Small intestine (tissue), 7 donors: ENCODE measurements around the gene MINDY2. TPM values are rescaled to one million over a fixed set of nuclear protein-coding genes. Genes with fewer than 3 reads are reported as not detected.
"Not testable (repeated sequence)": the region's sequence is repeated elsewhere in the genome, so short reads cannot be mapped to it uniquely, and the experiment has no call there.

Experiments
- DNase-seq, 2 donors: peaks; one replicate each; pipeline versions ENCODE4 v3.0.0 to v3.0.0-alpha.2; 2013
- FAIRE-seq: peaks from 2 replicates; lab custom pipeline; 2012; peaks lifted over from hg19 to GRCh38; lab: Jason Lieb, UNC
- H3K27ac ChIP-seq, 3 donors: one replicate each; pipeline ENCODE4 v1.5.1; 2013; ENCODE audit warnings: low read length in 2 of 3, mild to moderate bottlenecking in 2 of 3, control low read depth in 1 of 3, inconsistent platforms in 1 of 3, low read depth in 1 of 3, moderate library complexity in 1 of 3
- H3K27me3 ChIP-seq, 3 donors: one replicate each; pipeline ENCODE4 v1.6.1; 2013; ENCODE audit warnings: low read length in 3 of 3, inconsistent platforms in 1 of 3; ENCODE audit not compliant: control insufficient read depth in 3 of 3, insufficient read depth in 3 of 3
- H3K36me3 ChIP-seq, 3 donors: one replicate each; pipeline ENCODE4 v1.6.1; 2013; ENCODE audit warnings: low read length in 3 of 3, inconsistent platforms in 1 of 3, low read depth in 1 of 3, mild to moderate bottlenecking in 1 of 3, moderate library complexity in 1 of 3; ENCODE audit not compliant: control insufficient read depth in 3 of 3, insufficient read depth in 2 of 3
- H3K4me1 ChIP-seq, 3 donors: one replicate each; pipeline ENCODE4 v1.6.1; 2013; ENCODE audit warnings: low read length in 2 of 3, inconsistent platforms in 1 of 3, low read depth in 1 of 3, mild to moderate bottlenecking in 1 of 3, moderate library complexity in 1 of 3; ENCODE audit not compliant: control insufficient read depth in 3 of 3, insufficient read depth in 2 of 3
- H3K4me3 ChIP-seq, 3 donors: one replicate each; pipeline ENCODE4 v1.5.1; 2013; ENCODE audit warnings: low read length in 3 of 3, control low read depth in 1 of 3, inconsistent platforms in 1 of 3, low read depth in 1 of 3, mild to moderate bottlenecking in 1 of 3, moderate library complexity in 1 of 3
- H3K9me3 ChIP-seq, 2 donors: one replicate each; pipeline ENCODE4 v1.6.1; 2013; ENCODE audit warnings: low read depth in 1 of 2, low read length in 1 of 2; ENCODE audit not compliant: control insufficient read depth in 2 of 2, insufficient read depth in 1 of 2
- WGBS, 3 donors: extraction: QIAGEN DNeasy Blood & Tissue Kit; methylation state at CpG; one replicate each; pipeline ENCODE4 v1.1.7; 2013; 5-methylcytosine and 5-hydroxymethylcytosine counted together
- polyA plus RNA-seq, 4 donors: library from polyadenylated mRNA; stranded (reverse) in 3 of 4; unstranded in 1 of 4; fragments of 200-250 nt in 3 of 4; fragments of 120-200 nt in 1 of 4; gene quantifications; one replicate each; pipeline versions ENCODE4 v1.2.1 to v1.2.3, GENCODE V29; 2013
- donor health status: healthy with polysubstance abuse.
- donor health status: control.
- donor health status: control.
- donor health status: Bipolar disorder and iron deficiency.
- donor health status: healthy.

MINDY2 gene
- polyA plus RNA-seq, 4 donors, result 1.6 to 9.7 (median 3.0) TPM

- DNase-seq, result no peak
- no peaks in the 10 kb centered on the region for H3K27me3 ChIP-seq
- no peak overlapping the region for H3K4me3 ChIP-seq
- FAIRE-seq, result no peak
- 84 to 91% (median 86%) methylated on average over 7 of the region's 7 CpGs for WGBS, 3 donors
- H3K4me1 ChIP-seq, result no peaks in the 10 kb centered on the region
- H3K36me3 ChIP-seq, result no peaks in the 10 kb centered on the region
- H3K27ac ChIP-seq, result no peak overlapping the region
- H3K9me3 ChIP-seq, result peaks cover 0 to 8% of the 10 kb centered on the region in 2 donors
These were observed 10.6 kb upstream of the MINDY2 start for GRCh38 chr15:58760385-58761009.

DNA sequence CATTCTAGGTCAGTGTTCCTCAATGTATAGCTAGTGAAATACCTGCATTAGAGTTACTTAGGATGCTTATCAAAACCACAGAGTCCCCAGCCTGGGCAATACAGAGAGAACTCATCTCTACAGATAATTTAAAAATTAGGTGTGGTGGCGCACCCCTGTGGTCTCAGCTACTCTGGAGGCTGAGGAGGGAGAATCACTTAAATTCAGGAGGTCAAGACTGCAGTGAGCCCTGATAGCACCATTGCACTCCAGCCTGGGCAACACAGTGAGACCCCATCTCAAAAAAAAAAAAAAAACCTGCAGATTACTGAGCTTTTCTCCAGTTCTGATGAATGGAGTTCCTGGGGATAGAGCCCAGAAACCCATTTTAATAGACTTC, 10.1 kb upstream of the MINDY2 start:
- Histone ChIP-seq H3K4me3 (no peak overlapping the region), H3K4me1 (no peaks in the 10 kb centered on the region), H3K36me3 (no peaks in the 10 kb centered on the region), H3K9me3 (peaks cover 0 to 8% of the 10 kb centered on the region in 2 donors), H3K27me3 (no peaks in the 10 kb centered on the region), H3K27ac (no peak overlapping the region)
- no peak for DNase-seq
- no peak for FAIRE-seq
- WGBS, 3 donors, result 86 to 98% (median 86%) methylated on average over 1 of the region's 1 CpG

DNA sequence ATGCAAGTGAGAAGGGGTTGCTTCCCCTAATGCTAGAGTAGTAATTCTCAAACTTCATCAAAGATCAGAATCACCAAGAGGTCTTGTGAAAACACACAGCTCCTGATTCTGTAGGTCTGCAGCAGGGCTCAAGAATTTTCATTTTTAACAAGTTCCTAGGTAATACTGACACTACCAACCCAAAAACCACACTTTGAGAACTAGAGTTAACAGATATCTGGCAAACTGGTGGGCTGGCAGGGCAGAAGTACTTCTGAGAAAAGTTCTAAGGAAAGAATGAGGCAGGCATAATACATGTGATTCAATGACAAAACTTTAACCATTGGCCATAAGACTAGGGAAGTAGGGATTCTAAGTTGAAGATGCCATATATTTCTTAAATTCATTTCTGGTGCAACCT, 8.8 kb upstream of the MINDY2 start:
- Histone ChIP-seq H3K36me3 (no peaks in the 10 kb centered on the region), H3K4me3 (no peak overlapping the region), H3K27me3 (no peaks in the 10 kb centered on the region), H3K9me3 (peaks cover 0 to 8% of the 10 kb centered on the region in 2 donors), H3K27ac (no peak overlapping the region), H3K4me1 (no peaks in the 10 kb centered on the region)
- DNase-seq (no peak), FAIRE-seq (no peak)

DNA sequence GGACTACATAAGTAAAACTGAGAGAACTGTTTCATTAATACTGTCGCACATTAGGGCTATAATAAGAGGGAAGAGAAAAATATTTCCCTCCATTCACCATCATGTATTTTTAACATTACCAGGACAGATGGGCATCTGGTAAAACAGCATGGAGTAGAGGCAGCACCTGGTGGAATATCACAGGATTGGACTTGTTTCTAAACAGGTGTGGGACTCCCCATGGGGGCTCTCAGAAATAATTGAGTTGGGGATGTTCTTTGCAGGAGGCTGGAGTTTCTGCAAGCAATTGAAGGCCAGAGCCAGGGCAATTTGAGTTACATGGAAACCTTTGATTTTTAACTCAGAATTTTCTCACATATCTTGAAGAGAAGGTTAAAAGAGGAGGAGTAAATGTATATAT, 8.4 kb upstream of the MINDY2 start:
- peaks cover 0 to 8% of the 10 kb centered on the region in 2 donors for H3K9me3 ChIP-seq
- DNase-seq, result no peak

GRCh38 chr15:58764468-58764867, 6.6 kb upstream of the MINDY2 start:
- DNase-seq, result no peak
- no peaks in the 10 kb centered on the region for H3K4me1 ChIP-seq
- no peak overlapping the region for H3K27ac ChIP-seq
- peaks cover 0 to 8% of the 10 kb centered on the region in 2 donors for H3K9me3 ChIP-seq
- no peaks in the 10 kb centered on the region for H3K36me3 ChIP-seq
- 86 to 87% (median 87%) methylated on average over 5 of the region's 5 CpGs for WGBS, 3 donors
- H3K27me3 ChIP-seq, result no peaks in the 10 kb centered on the region
- no peak overlapping the region for H3K4me3 ChIP-seq
- no peak for FAIRE-seq

More for the DNA sequence above, 8.4 kb upstream of the MINDY2 start:
- H3K27ac ChIP-seq, result no peak overlapping the region
- 89 to 93% (median 90%) methylated on average over 1 of the region's 1 CpG for WGBS, 3 donors
- no peaks in the 10 kb centered on the region for H3K4me1 ChIP-seq
- FAIRE-seq, result no peak
- H3K4me3 ChIP-seq, result no peak overlapping the region
- H3K36me3 ChIP-seq, result no peaks in the 10 kb centered on the region
- H3K27me3 ChIP-seq, result no peaks in the 10 kb centered on the region

- Histone ChIP-seq H3K4me3 (no peak overlapping the region), H3K27ac (no peak overlapping the region), H3K36me3 (no peaks in the 10 kb centered on the region), H3K4me1 (peaks cover 0 to 5% (median 0%) of the 10 kb centered on the region in 3 donors), H3K9me3 (peaks cover 0 to 8% of the 10 kb centered on the region in 2 donors), H3K27me3 (no peaks in the 10 kb centered on the region)
- DNase-seq (peak; percentile 12 to 54), FAIRE-seq (no peak)
- WGBS, 3 donors, result 83 to 92% (median 87%) methylated on average over 5 of the region's 5 CpGs
These were observed 4.8 kb upstream of the MINDY2 start for GRCh38 chr15:58766290-58766689.

GRCh38 chr15:58768601-58769004, 2.5 kb upstream of the MINDY2 start:
- not testable (repeated sequence) for DNase-seq, H3K27me3 ChIP-seq, FAIRE-seq, H3K4me1 ChIP-seq, H3K4me3 ChIP-seq, H3K36me3 ChIP-seq, H3K27ac ChIP-seq, H3K9me3 ChIP-seq
- 84 to 91% (median 91%) methylated on average over 7 of the region's 7 CpGs for WGBS, 3 donors

- Histone ChIP-seq H3K9me3 (peaks cover 0 to under 1% of the 10 kb centered on the region in 2 donors), H3K4me1 (peaks cover 0 to 9% (median 6%) of the 10 kb centered on the region in 3 donors), H3K27me3 (no peaks in the 10 kb centered on the region), H3K27ac (peak overlapping the region; percentile 89 to 95 (median 93)), H3K36me3 (no peaks in the 10 kb centered on the region), H3K4me3 (peak overlapping the region; percentile 21 to 91 (median 52))
- WGBS, 3 donors, result 2 to 3% (median 2%) methylated on average over 9 of the region's 9 CpGs
- DNase-seq (no peak), FAIRE-seq (no peak)
These were observed 614 bp upstream of the MINDY2 start for GRCh38 chr15:58770519-58770856.
